GM18951 (cell line): Measurements from ENCODE around the gene WDR70.

Source experiments
- POLR2A ChIP-seq: IDR thresholded peaks from 4 replicates; pipeline ENCODE4 v1.6.1; 2011; ENCODE audit warnings: mild to moderate bottlenecking; ENCODE audit not compliant: insufficient read length, insufficient read depth; ENCODE audit errors: extremely low read depth
- in situ Hi-C: fragments of 300-500 bp; cut with MboI; formaldehyde crosslinking; loops from one replicate; pipeline ENCODE4 v1.12.0; 2022; ENCODE audit warnings: low sequenced_read_pairs, mixed read lengths, inconsistent platforms; ENCODE audit not compliant: unreplicated experiment

The WDR70 gene

GRCh38 chr5:37694867-37695266 lies 315.7 kb downstream of the WDR70 start:
- in situ Hi-C loops: no loop called here

GRCh38 chr5:37695647-37696046 lies 316.5 kb downstream of the WDR70 start:
- TF ChIP-seq POLR2A: no peak
- in situ Hi-C loops: no loop called here

More at GRCh38 chr5:37694867-37695266, 315.7 kb downstream of the WDR70 start:
- TF ChIP-seq POLR2A: no peak

GRCh38 chr5:37696190-37697021 lies 317.3 kb downstream of the WDR70 start:
- in situ Hi-C loops: no loop called here
- no peak for TF ChIP-seq POLR2A

- no peak for TF ChIP-seq POLR2A
- in situ Hi-C loops: no loop called here
Measured at GRCh38 chr5:37701868-37702267, 322.8 kb downstream of the WDR70 start.

GRCh38 chr5:37703841-37704241 lies 324.7 kb downstream of the WDR70 start:
- no peak for TF ChIP-seq POLR2A
- in situ Hi-C loops: no loop called here

- in situ Hi-C loops: no loop called here
- no peak for TF ChIP-seq POLR2A
Measured at GRCh38 chr5:37704406-37704805, 325.3 kb downstream of the WDR70 start.

- in situ Hi-C loops: no loop called here
- no peak for TF ChIP-seq POLR2A
Measured at GRCh38 chr5:37709020-37709419, 329.9 kb downstream of the WDR70 start.

GRCh38 chr5:37710965-37711364 lies 331.8 kb downstream of the WDR70 start:
- no peak for TF ChIP-seq POLR2A
- in situ Hi-C loops: no loop called here

GRCh38 chr5:37712750-37713149 lies 333.6 kb downstream of the WDR70 start:
- in situ Hi-C loops: no loop called here
- no peak for TF ChIP-seq POLR2A

GRCh38 chr5:37714756-37715155 lies 335.6 kb downstream of the WDR70 start:
- TF ChIP-seq POLR2A: no peak
- in situ Hi-C loops: no loop called here

GRCh38 chr5:37715361-37715760 lies 336.2 kb downstream of the WDR70 start:
- in situ Hi-C loops: no loop called here
- no peak for TF ChIP-seq POLR2A

GRCh38 chr5:37715992-37716391 lies 336.9 kb downstream of the WDR70 start:
- in situ Hi-C loops: no loop called here
- TF ChIP-seq POLR2A: no peak

GRCh38 chr5:37716405-37716804 lies 337.3 kb downstream of the WDR70 start:
- in situ Hi-C loops: no loop called here
- TF ChIP-seq POLR2A: no peak

GRCh38 chr5:37717276-37717612 lies 338.1 kb downstream of the WDR70 start:
- no peak for TF ChIP-seq POLR2A
- in situ Hi-C loops: no loop called here

GRCh38 chr5:37717613-37718431 lies 338.7 kb downstream of the WDR70 start:
- in situ Hi-C loops: no loop called here
- TF ChIP-seq POLR2A: no peak
